ENCODE data around the gene CACNA1G. TPM values are rescaled to one million over a fixed set of nuclear protein-coding genes. Genes with fewer than 3 reads are reported as not detected.

Gene CACNA1G
- total RNA-seq, 6 donors from 2014 or later: under 0.01 to 0.37 (median 0.11) TPM; not detected in 2

GRCh38 chr17:50570528-50570927, 10.0 kb downstream of the CACNA1G start:
- no peaks in the 10 kb centered on the region for H3K27me3 ChIP-seq
- no peak overlapping the region for H3K27ac ChIP-seq
- no peak for TF ChIP-seq EP300 (IDR thresholded peaks at IDR 0.05)
- no peak for TF ChIP-seq POLR2A (IDR thresholded peaks at IDR 0.05)
- TF ChIP-seq CTCF (IDR thresholded peaks at IDR 0.05): no peak
- no peaks in the 10 kb centered on the region for H3K9me3 ChIP-seq
- no peak for ATAC-seq (ENCODE audit: low FRiP score in 2 of 2)
- peak in 1 of 2 donors; percentile 20 for DNase-seq
- WGBS, 2 donors: 66 to 83% methylated on average over 3 to 7 of the region's 7 CpGs
- peaks cover 0 to under 1% (median 0%) of the 10 kb centered on the region in 4 donors for H3K4me1 ChIP-seq
- H3K36me3 ChIP-seq: no peaks in the 10 kb centered on the region
- no peak overlapping the region for H3K4me3 ChIP-seq

- no peak overlapping the region for H3K4me3 ChIP-seq
- no peaks in the 10 kb centered on the region for H3K27me3 ChIP-seq
- no peaks in the 10 kb centered on the region for H3K9me3 ChIP-seq
- WGBS, 2 donors: 89 to 90% methylated on average over 7 to 11 of the region's 19 CpGs
- DNase-seq: peak in 1 of 2 donors; percentile 57
- no peaks in the 10 kb centered on the region for H3K36me3 ChIP-seq
- TF ChIP-seq POLR2A (IDR thresholded peaks at IDR 0.05): no peak
- TF ChIP-seq POLR2AphosphoS5 (IDR thresholded peaks at IDR 0.05): no peak
- no peak for TF ChIP-seq CTCF (IDR thresholded peaks at IDR 0.05)
- TF ChIP-seq EP300 (IDR thresholded peaks at IDR 0.05): no peak
- no peak overlapping the region for H3K27ac ChIP-seq
- no peaks in the 10 kb centered on the region for H3K4me1 ChIP-seq
- ATAC-seq (ENCODE audit: low FRiP score in 2 of 2): no peak
These were observed 11.2 kb downstream of the CACNA1G start for GRCh38 chr17:50571681-50572080.

GRCh38 chr17:50572541-50572940, 12.0 kb downstream of the CACNA1G start:
- no peaks in the 10 kb centered on the region for H3K36me3 ChIP-seq
- no peak overlapping the region for H3K27ac ChIP-seq
- H3K9me3 ChIP-seq: no peaks in the 10 kb centered on the region
- DNase-seq: peak in 1 of 2 donors; percentile 75
- no peak for ATAC-seq (ENCODE audit: low FRiP score in 2 of 2)
- H3K4me1 ChIP-seq: no peaks in the 10 kb centered on the region
- TF ChIP-seq EP300 (IDR thresholded peaks at IDR 0.05): no peak
- H3K27me3 ChIP-seq: no peaks in the 10 kb centered on the region
- WGBS, 2 donors: 94 to 97% methylated on average over 16 to 20 of the region's 20 CpGs
- no peak overlapping the region for H3K4me3 ChIP-seq

GRCh38 chr17:50573866-50574611, 13.5 kb downstream of the CACNA1G start:
- TF ChIP-seq EP300 (IDR thresholded peaks at IDR 0.05) (no peak), POLR2AphosphoS5 (IDR thresholded peaks at IDR 0.05) (no peak), CTCF (IDR thresholded peaks at IDR 0.05) (no peak), POLR2A (IDR thresholded peaks at IDR 0.05) (no peak)
- Histone ChIP-seq H3K36me3 (no peaks in the 10 kb centered on the region), H3K4me1 (no peaks in the 10 kb centered on the region), H3K27me3 (no peaks in the 10 kb centered on the region), H3K4me3 (no peak overlapping the region), H3K27ac (no peak overlapping the region), H3K9me3 (no peaks in the 10 kb centered on the region)
- WGBS, 2 donors: 82 to 86% methylated on average over 11 to 12 of the region's 12 CpGs
- no peak for ATAC-seq (ENCODE audit: low FRiP score in 2 of 2)
- no peak for DNase-seq

- WGBS, 2 donors: 86 to 93% methylated on average over 3 to 23 of the region's 33 CpGs
- DNase-seq (peak in 1 of 2 donors; percentile 85), ATAC-seq (ENCODE audit: low FRiP score in 2 of 2) (no peak)
- Histone ChIP-seq H3K36me3 (no peaks in the 10 kb centered on the region), H3K9me3 (no peaks in the 10 kb centered on the region), H3K4me3 (no peak overlapping the region), H3K4me1 (no peaks in the 10 kb centered on the region), H3K27me3 (no peaks in the 10 kb centered on the region), H3K27ac (no peak overlapping the region)
- TF ChIP-seq EP300 (IDR thresholded peaks at IDR 0.05) (no peak), POLR2AphosphoS5 (IDR thresholded peaks at IDR 0.05) (no peak), CTCF (IDR thresholded peaks at IDR 0.05) (no peak), POLR2A (IDR thresholded peaks at IDR 0.05) (no peak)
These were observed 15.2 kb downstream of the CACNA1G start for GRCh38 chr17:50575581-50576210.
